GM19452 (cell line): ENCODE results near the gene TGFA.
A peak's percentile ranks its signal among the peaks of the same experiment; 100 is the strongest.

Experiments
- ATAC-seq: cut with Tn5 transposase; IDR thresholded peaks from one replicate; pipeline ENCODE4 v1.9.1; 2021; ENCODE audit not compliant: unreplicated experiment

Gene TGFA

GRCh38 chr2:70525032-70525431 is 28.6 kb downstream of the TGFA start:
- ATAC-seq = no peak

GRCh38 chr2:70523996-70524965 is 29.3 kb downstream of the TGFA start:
- ATAC-seq = no peak

GRCh38 chr2:70523672-70523995 is 30.0 kb downstream of the TGFA start:
- no peak for ATAC-seq

GRCh38 chr2:70522627-70523026 is 31.0 kb downstream of the TGFA start:
- ATAC-seq = no peak

- no peak for ATAC-seq
Observed at GRCh38 chr2:70520825-70521224, 32.8 kb downstream of the TGFA start.

- ATAC-seq = no peak
Observed at GRCh38 chr2:70519453-70519852, 34.2 kb downstream of the TGFA start.

GRCh38 chr2:70518557-70518956 is 35.1 kb downstream of the TGFA start:
- no peak for ATAC-seq

- no peak for ATAC-seq
Observed at GRCh38 chr2:70517804-70518203, 35.8 kb downstream of the TGFA start.

- peak; percentile 98 for ATAC-seq
Observed at GRCh38 chr2:70516596-70516995, 37.0 kb downstream of the TGFA start.

GRCh38 chr2:70515938-70516337 is 37.7 kb downstream of the TGFA start:
- no peak for ATAC-seq

- ATAC-seq = no peak
Observed at GRCh38 chr2:70514612-70515055, 39.0 kb downstream of the TGFA start.

GRCh38 chr2:70513738-70514137 is 39.9 kb downstream of the TGFA start:
- ATAC-seq = no peak

- ATAC-seq = no peak
Observed at GRCh38 chr2:70511971-70512729, 41.5 kb downstream of the TGFA start.

- ATAC-seq = no peak
Observed at GRCh38 chr2:70510313-70510712, 43.3 kb downstream of the TGFA start.

GRCh38 chr2:70509565-70509964 is 44.1 kb downstream of the TGFA start:
- no peak for ATAC-seq

GRCh38 chr2:70508711-70509462 is 44.7 kb downstream of the TGFA start:
- ATAC-seq = no peak

GRCh38 chr2:70505613-70506391 is 47.8 kb downstream of the TGFA start:
- ATAC-seq = no peak

- no peak for ATAC-seq
Observed at GRCh38 chr2:70504750-70505149, 48.9 kb downstream of the TGFA start.

- ATAC-seq = no peak
Observed at GRCh38 chr2:70503896-70504295, 49.7 kb downstream of the TGFA start.

GRCh38 chr2:70501728-70502127 is 51.9 kb downstream of the TGFA start:
- ATAC-seq = no peak

- no peak for ATAC-seq
Observed at GRCh38 chr2:70501215-70501614, 52.4 kb downstream of the TGFA start.
